Right lobe of liver (tissue), 4 donors: ENCODE results near the gene CMTM6.

ENCODE experiments used
- POLR2A ChIP-seq: fragments of 450-650 bp; IDR thresholded peaks from one replicate; pipeline ENCODE4 v1.6.1; 2017; ENCODE audit warnings: antibody characterized with exemption, mild to moderate bottlenecking
- TF ChIP-seq, protein P1 (sequence below), 4 donors: fragments of 200-600 bp in 3 of 4; fragments of 450-650 bp in 1 of 4; IDR thresholded peaks; one replicate each; pipeline versions ENCODE4 v1.5.1 to v1.8.0; 2016 to 2022; ENCODE audit warnings: antibody characterized with exemption in 4 of 4, mild to moderate bottlenecking in 2 of 4
- donor health status: DM: no; HTN: no; CAD: no.
- donor health status: DM: no; HTN: no; CAD: no.
- donor health status: DM: no; HTN: yes; CAD: no.

- no peak for TF ChIP-seq POLR2A
- TF ChIP-seq, protein P1, sequence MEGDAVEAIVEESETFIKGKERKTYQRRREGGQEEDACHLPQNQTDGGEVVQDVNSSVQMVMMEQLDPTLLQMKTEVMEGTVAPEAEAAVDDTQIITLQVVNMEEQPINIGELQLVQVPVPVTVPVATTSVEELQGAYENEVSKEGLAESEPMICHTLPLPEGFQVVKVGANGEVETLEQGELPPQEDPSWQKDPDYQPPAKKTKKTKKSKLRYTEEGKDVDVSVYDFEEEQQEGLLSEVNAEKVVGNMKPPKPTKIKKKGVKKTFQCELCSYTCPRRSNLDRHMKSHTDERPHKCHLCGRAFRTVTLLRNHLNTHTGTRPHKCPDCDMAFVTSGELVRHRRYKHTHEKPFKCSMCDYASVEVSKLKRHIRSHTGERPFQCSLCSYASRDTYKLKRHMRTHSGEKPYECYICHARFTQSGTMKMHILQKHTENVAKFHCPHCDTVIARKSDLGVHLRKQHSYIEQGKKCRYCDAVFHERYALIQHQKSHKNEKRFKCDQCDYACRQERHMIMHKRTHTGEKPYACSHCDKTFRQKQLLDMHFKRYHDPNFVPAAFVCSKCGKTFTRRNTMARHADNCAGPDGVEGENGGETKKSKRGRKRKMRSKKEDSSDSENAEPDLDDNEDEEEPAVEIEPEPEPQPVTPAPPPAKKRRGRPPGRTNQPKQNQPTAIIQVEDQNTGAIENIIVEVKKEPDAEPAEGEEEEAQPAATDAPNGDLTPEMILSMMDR (IDR thresholded peaks at IDR 0.05), result no peak
Measured at GRCh38 chr3:32471246-32471645, 31.4 kb downstream of the CMTM6 start.
